Stomach (tissue), 9 donors: ENCODE data around the gene NFKBIB. TPM values are rescaled to one million over a fixed set of nuclear protein-coding genes. Genes with fewer than 3 reads are reported as not detected.
"Not testable (repeated sequence)": the region's sequence is repeated elsewhere in the genome, so short reads cannot be mapped to it uniquely, and the experiment has no call there.

Experiments
- DNase-seq, 2 donors: peaks; one replicate each; pipeline versions ENCODE4 v3.0.0 to v3.0.0-alpha.2; 2013 to 2019
- H3K27ac ChIP-seq, 5 donors: fragments of 200-600 bp in 4 of 5; sonication (generic) in 4 of 5; one replicate each; pipeline ENCODE4 v1.5.1; 2013 to 2019; ENCODE audit warnings: mild to moderate bottlenecking in 1 of 5, moderate library complexity in 1 of 5
- H3K27me3 ChIP-seq, 3 donors: fragments of 200-600 bp; sonication (generic); one replicate each; pipeline ENCODE4 v1.5.1; 2017 to 2019; ENCODE audit warnings: mixed run types in 1 of 3
- H3K36me3 ChIP-seq, 4 donors: fragments of 200-600 bp; sonication (generic); 1 replicate in 3 of 4; 2 replicates in 1 of 4; pipeline ENCODE4 v1.5.1; 2016 to 2019
- H3K4me1 ChIP-seq, 4 donors: fragments of 200-600 bp; sonication (generic); one replicate each; pipeline ENCODE4 v1.5.1; 2016 to 2019
- H3K4me3 ChIP-seq, 4 donors: fragments of 200-600 bp; sonication (generic) in 3 of 4; one replicate each; pipeline ENCODE4 v1.5.1; 2016 to 2019; ENCODE audit warnings: mild to moderate bottlenecking in 1 of 4
- H3K9me3 ChIP-seq, 4 donors: fragments of 200-600 bp; sonication (generic); one replicate each; pipeline ENCODE4 v1.5.1; 2016 to 2019
- CTCF ChIP-seq, 7 experiments: fragments of 450-650 bp in 4 of 7; fragments of 200-600 bp in 3 of 7; sonication (generic) in 3 of 7; IDR thresholded peaks; one replicate each; pipeline ENCODE4 v1.5.1; 2016 to 2019; ENCODE audit warnings: antibody characterized with exemption in 7 of 7, control low read depth in 2 of 7, mild to moderate bottlenecking in 1 of 7
- EP300 ChIP-seq: sonication (generic); formaldehyde crosslinking; IDR thresholded peaks from one replicate; pipeline ENCODE4 v1.6.1; 2017; ENCODE audit warnings: antibody characterized with exemption
- POLR2A ChIP-seq, 4 donors: fragments of 450-650 bp; IDR thresholded peaks; one replicate each; pipeline ENCODE4 v1.6.1; 2016; ENCODE audit warnings: antibody characterized with exemption in 4 of 4, control low read depth in 2 of 4, mild to moderate bottlenecking in 1 of 4, moderate library complexity in 1 of 4
- POLR2AphosphoS5 ChIP-seq, 3 donors: sonication (generic); formaldehyde crosslinking; IDR thresholded peaks; one replicate each; pipeline ENCODE4 v1.6.1; 2016; ENCODE audit warnings: antibody characterized with exemption in 3 of 3
- WGBS, 5 donors: extraction: QIAGEN DNeasy Blood & Tissue Kit in 3 of 5; methylation state at CpG; one replicate each; pipeline versions ENCODE4 v1.1.5 to v1.1.7; 2013 to 2018; 5-methylcytosine and 5-hydroxymethylcytosine counted together
- intact Hi-C: fragments of 100-400 bp; cut with DNase I; formaldehyde crosslinking; loops from one replicate; pipeline ENCODE4 v1.15.1; 2023; ENCODE audit warnings: low total_unique reads
- polyA plus RNA-seq, 3 donors: library from polyadenylated mRNA; stranded (reverse); fragments of 200-250 nt; gene quantifications; one replicate each; pipeline ENCODE4 v1.2.3, GENCODE V29; 2013
- total RNA-seq, 5 donors: library from RNA; depleted of rRNA; stranded (reverse); fragments of >200 nt; gene quantifications; one replicate each; pipeline versions ENCODE4 v1.1.0 to v1.2.3, GENCODE V29; 2014 to 2016
- donor health status: healthy with polysubstance abuse.
- donor health status: Bipolar disorder and iron deficiency.
- donor health status: healthy.

Gene NFKBIB
- total and polyA plus RNA-seq, 8 donors = 5.4 to 93.3 (median 29.6) TPM; not detected in 1

- no peaks in the 10 kb centered on the region for H3K27me3 ChIP-seq
- no peak overlapping the region for H3K4me3 ChIP-seq
- peaks cover 19 to 77% (median 67%) of the 10 kb centered on the region in 4 donors for H3K36me3 ChIP-seq
- no peaks in the 10 kb centered on the region for H3K9me3 ChIP-seq
- H3K4me1 ChIP-seq = peaks cover 5 to 13% (median 7%) of the 10 kb centered on the region in 4 donors
- H3K27ac ChIP-seq = no peak overlapping the region
- TF ChIP-seq CTCF (IDR thresholded peaks at IDR 0.05) (no peak), EP300 (no peak), POLR2A (IDR thresholded peaks at IDR 0.05) (no peak), POLR2AphosphoS5 (IDR thresholded peaks at IDR 0.05) (no peak)
- intact Hi-C loops = no loop called here
- WGBS, 5 donors = 88 to 97% (median 95%) methylated on average over 9 of the region's 9 CpGs
- DNase-seq = no peak
These were observed 16.5 kb upstream of the NFKBIB start for GRCh38 chr19:38883286-38883685.

- H3K27ac ChIP-seq, intact Hi-C loops, H3K27me3 ChIP-seq, DNase-seq, H3K4me1 ChIP-seq, H3K9me3 ChIP-seq, H3K4me3 ChIP-seq: not testable (repeated sequence)
- 92 to 98% (median 96%) methylated on average over 3 of the region's 3 CpGs for WGBS, 5 donors
- peaks cover 33 to 79% (median 73%) of the 10 kb centered on the region in 4 donors for H3K36me3 ChIP-seq
These were observed 15.1 kb upstream of the NFKBIB start for GRCh38 chr19:38884691-38885090.

- WGBS, 5 donors = 92 to 97% (median 94%) methylated on average over 17 of the region's 17 CpGs
- H3K4me3 ChIP-seq = no peak overlapping the region
- DNase-seq = no peak
- H3K27ac ChIP-seq = no peak overlapping the region
- peaks cover 26 to 75% (median 74%) of the 10 kb centered on the region in 4 donors for H3K36me3 ChIP-seq
- TF ChIP-seq POLR2AphosphoS5 (IDR thresholded peaks at IDR 0.05) (no peak), CTCF (IDR thresholded peaks at IDR 0.05) (no peak), POLR2A (IDR thresholded peaks at IDR 0.05) (no peak), EP300 (no peak)
- no peaks in the 10 kb centered on the region for H3K9me3 ChIP-seq
- peaks cover 0 to 5% (median 0%) of the 10 kb centered on the region in 4 donors for H3K4me1 ChIP-seq
- H3K27me3 ChIP-seq = no peaks in the 10 kb centered on the region
- intact Hi-C loops = no loop called here
These were observed 10.9 kb upstream of the NFKBIB start for GRCh38 chr19:38888876-38889275.

- H3K9me3 ChIP-seq = no peaks in the 10 kb centered on the region
- no peak for DNase-seq
- intact Hi-C loops = no loop called here
- no peak overlapping the region for H3K4me3 ChIP-seq
- peaks cover 26 to 80% (median 72%) of the 10 kb centered on the region in 4 donors for H3K36me3 ChIP-seq
- no peak overlapping the region for H3K27ac ChIP-seq
- TF ChIP-seq POLR2AphosphoS5 (IDR thresholded peaks at IDR 0.05) (no peak), CTCF (IDR thresholded peaks at IDR 0.05) (no peak), EP300 (no peak), POLR2A (IDR thresholded peaks at IDR 0.05) (no peak)
- WGBS, 5 donors = 82 to 94% (median 87%) methylated on average over 7 to 8 of the region's 8 CpGs
- peaks cover 0 to 7% (median 0%) of the 10 kb centered on the region in 4 donors for H3K4me1 ChIP-seq
- no peaks in the 10 kb centered on the region for H3K27me3 ChIP-seq
These were observed 10.0 kb upstream of the NFKBIB start for GRCh38 chr19:38889803-38890202.

- no peaks in the 10 kb centered on the region for H3K27me3 ChIP-seq
- H3K4me3 ChIP-seq = no peak overlapping the region
- no peak for TF ChIP-seq CTCF (IDR thresholded peaks at IDR 0.05)
- TF ChIP-seq POLR2A (IDR thresholded peaks at IDR 0.05) = no peak
- TF ChIP-seq POLR2AphosphoS5 (IDR thresholded peaks at IDR 0.05) = no peak
- TF ChIP-seq EP300 = no peak
- no peaks in the 10 kb centered on the region for H3K9me3 ChIP-seq
- no peak overlapping the region for H3K27ac ChIP-seq
- intact Hi-C loops = no loop called here
- H3K4me1 ChIP-seq = peaks cover 0 to 16% (median 0%) of the 10 kb centered on the region in 4 donors
- no peak for DNase-seq
- peaks cover 26 to 76% (median 71%) of the 10 kb centered on the region in 4 donors for H3K36me3 ChIP-seq
These were observed 9.1 kb upstream of the NFKBIB start for GRCh38 chr19:38890686-38891085.
